SK-N-SH treated with all-trans-retinoic acid at 6 μM for 48 hours (cell line): Measurements from ENCODE around the gene MUC7.

Experiments
- ATAC-seq: fragments of 200-7000 bp; cut with Tn5 transposase; 3 replicates; pipeline ENCODE4 v1.9.1; 2020; ENCODE audit warnings: mild to moderate bottlenecking, moderate library complexity
- ARNTL ChIP-seq: fragments of 450-650 bp; formaldehyde crosslinking; IDR thresholded peaks from 2 replicates; pipeline ENCODE4 v1.5.0; 2020; ENCODE audit warnings: low read depth, mild to moderate bottlenecking, moderate library complexity, borderline replicate concordance
- BACH2 ChIP-seq: fragments of 250-450 bp; sonication (Bioruptor Pico); IDR thresholded peaks from 2 replicates; pipeline ENCODE4 v1.9.0; 2021; ENCODE audit warnings: mild to moderate bottlenecking, borderline replicate concordance
- CSDC2 ChIP-seq: fragments of 250-450 bp; sonication (Bioruptor Pico); IDR thresholded peaks from 2 replicates; pipeline ENCODE4 v1.5.0; 2020; ENCODE audit warnings: mild to moderate bottlenecking, moderate library complexity
- ESRRG ChIP-seq: fragments of 250-450 bp; sonication (Bioruptor Pico); IDR thresholded peaks from 2 replicates; pipeline ENCODE4 v1.6.1; 2021; ENCODE audit warnings: mild to moderate bottlenecking
- GLIS3 ChIP-seq: fragments of 250-450 bp; sonication (Bioruptor Pico); IDR thresholded peaks from 2 replicates; pipeline ENCODE4 v1.5.0; 2020; ENCODE audit warnings: mild to moderate bottlenecking, moderate library complexity
- ISL1 ChIP-seq: fragments of 250-450 bp; sonication (Bioruptor Pico); IDR thresholded peaks from 2 replicates; pipeline ENCODE4 v2.1.2; 2022; ENCODE audit warnings: mild to moderate bottlenecking, moderate library complexity
- OSR1 ChIP-seq: fragments of 250-450 bp; sonication (Bioruptor Pico); IDR thresholded peaks from 2 replicates; pipeline ENCODE4 v1.8.0; 2022; ENCODE audit warnings: moderate library complexity, mild to moderate bottlenecking, inconsistent platforms
- PPARA ChIP-seq: fragments of 250-450 bp; sonication (Bioruptor Pico); IDR thresholded peaks from 2 replicates; pipeline ENCODE4 v1.5.0; 2020; ENCODE audit warnings: mild to moderate bottlenecking, borderline replicate concordance
- RARB ChIP-seq: fragments of 250-450 bp; sonication (Bioruptor Pico); IDR thresholded peaks from 2 replicates; pipeline ENCODE4 v1.8.0; 2021; ENCODE audit warnings: mild to moderate bottlenecking, moderate library complexity
- TCF4 ChIP-seq: fragments of 250-450 bp; sonication (Bioruptor Pico); IDR thresholded peaks from 2 replicates; pipeline ENCODE4 v1.8.0; 2021; ENCODE audit warnings: mild to moderate bottlenecking, moderate library complexity, borderline replicate concordance
- TOX ChIP-seq: fragments of 250-450 bp; sonication (Bioruptor Pico); IDR thresholded peaks from 2 replicates; pipeline ENCODE4 v1.8.0; 2021; ENCODE audit warnings: mild to moderate bottlenecking, moderate library complexity, borderline replicate concordance
- ZC3H10 ChIP-seq: fragments of 250-450 bp; sonication (Bioruptor Pico); IDR thresholded peaks from 2 replicates; pipeline ENCODE4 v1.5.1; 2021; ENCODE audit warnings: mild to moderate bottlenecking, moderate library complexity
- ZFP3 ChIP-seq: fragments of 250-450 bp; sonication (Bioruptor Pico); IDR thresholded peaks from 2 replicates; pipeline ENCODE4 v1.5.0; 2020; ENCODE audit warnings: mild to moderate bottlenecking, moderate library complexity
- ZFP30 ChIP-seq: fragments of 450-650 bp; formaldehyde crosslinking; IDR thresholded peaks from 2 replicates; pipeline ENCODE4 v1.5.0; 2022; ENCODE audit warnings: mild to moderate bottlenecking, moderate library complexity
- ZNF565 ChIP-seq: fragments of 450-650 bp; formaldehyde crosslinking; conservative IDR thresholded peaks from 2 replicates; pipeline ENCODE4 v1.5.0; 2020; ENCODE audit warnings: low read depth, mild to moderate bottlenecking, moderate library complexity
- ZNF70 ChIP-seq: fragments of 450-650 bp; formaldehyde crosslinking; IDR thresholded peaks from 2 replicates; pipeline ENCODE4 v1.5.0; 2020; ENCODE audit warnings: mild to moderate bottlenecking, moderate library complexity
- ZNF8 ChIP-seq: fragments of 450-650 bp; formaldehyde crosslinking; IDR thresholded peaks from 2 replicates; pipeline ENCODE4 v1.5.0; 2020; ENCODE audit warnings: mild to moderate bottlenecking, moderate library complexity
- TF ChIP-seq, protein P1 (sequence below): fragments of 250-450 bp; sonication (Bioruptor Pico); IDR thresholded peaks from 2 replicates; pipeline ENCODE4 v1.5.1; 2020; ENCODE audit warnings: low read depth, mild to moderate bottlenecking, moderate library complexity
- TF ChIP-seq, protein P2 (sequence below): fragments of 250-450 bp; sonication (Bioruptor Pico); IDR thresholded peaks from 2 replicates; pipeline ENCODE4 v1.8.0; 2021; ENCODE audit warnings: low read depth, mild to moderate bottlenecking, moderate library complexity, borderline replicate concordance
- TF ChIP-seq, protein P3 (sequence below): fragments of 250-450 bp; sonication (Bioruptor Pico); IDR thresholded peaks from 2 replicates; pipeline ENCODE4 v1.8.0; 2020; ENCODE audit warnings: mild to moderate bottlenecking, moderate library complexity, borderline replicate concordance
- TF ChIP-seq, protein P4 (sequence below): fragments of 250-450 bp; sonication (Bioruptor Pico); IDR thresholded peaks from 2 replicates; pipeline ENCODE4 v1.5.1; 2021; ENCODE audit warnings: mild to moderate bottlenecking, moderate library complexity

The MUC7 gene

DNA sequence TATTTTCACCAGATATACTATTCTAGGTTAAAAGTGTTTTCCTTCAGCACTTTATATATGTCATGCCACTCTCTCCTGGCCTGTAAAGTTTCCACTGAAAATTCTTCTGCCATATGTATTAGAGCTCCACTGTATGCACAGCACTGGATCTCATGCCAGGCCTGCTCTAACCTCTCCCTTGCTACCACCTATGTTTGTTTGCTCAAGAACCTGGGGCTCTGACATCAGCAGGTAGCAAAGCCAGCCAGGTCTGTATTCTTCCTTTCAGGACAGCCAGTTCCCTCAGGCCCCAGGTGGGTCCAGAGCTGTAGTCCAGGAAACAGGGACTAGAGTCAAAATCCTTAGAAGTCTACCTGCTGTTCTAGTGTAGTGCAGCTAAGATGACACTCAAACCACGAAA is 19.1 kb upstream of the MUC7 start (continued):
- TF ChIP-seq, protein P1, sequence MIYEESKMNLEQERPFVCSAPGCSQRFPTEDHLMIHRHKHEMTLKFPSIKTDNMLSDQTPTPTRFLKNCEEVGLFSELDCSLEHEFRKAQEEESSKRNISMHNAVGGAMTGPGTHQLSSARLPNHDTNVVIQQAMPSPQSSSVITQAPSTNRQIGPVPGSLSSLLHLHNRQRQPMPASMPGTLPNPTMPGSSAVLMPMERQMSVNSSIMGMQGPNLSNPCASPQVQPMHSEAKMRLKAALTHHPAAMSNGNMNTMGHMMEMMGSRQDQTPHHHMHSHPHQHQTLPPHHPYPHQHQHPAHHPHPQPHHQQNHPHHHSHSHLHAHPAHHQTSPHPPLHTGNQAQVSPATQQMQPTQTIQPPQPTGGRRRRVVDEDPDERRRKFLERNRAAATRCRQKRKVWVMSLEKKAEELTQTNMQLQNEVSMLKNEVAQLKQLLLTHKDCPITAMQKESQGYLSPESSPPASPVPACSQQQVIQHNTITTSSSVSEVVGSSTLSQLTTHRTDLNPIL (CRISPR knock-in tag) = no peak
- no peak for TF ChIP-seq ISL1 (CRISPR knock-in tag)
- no peak for TF ChIP-seq ARNTL (CRISPR knock-in tag)
- no peak for TF ChIP-seq TOX (CRISPR knock-in tag)

- ATAC-seq = no peak
- TF ChIP-seq CSDC2 (CRISPR knock-in tag) = no peak
- no peak for TF ChIP-seq OSR1 (CRISPR knock-in tag)
- no peak for TF ChIP-seq GLIS3 (CRISPR knock-in tag)
- TF ChIP-seq, protein P2, sequence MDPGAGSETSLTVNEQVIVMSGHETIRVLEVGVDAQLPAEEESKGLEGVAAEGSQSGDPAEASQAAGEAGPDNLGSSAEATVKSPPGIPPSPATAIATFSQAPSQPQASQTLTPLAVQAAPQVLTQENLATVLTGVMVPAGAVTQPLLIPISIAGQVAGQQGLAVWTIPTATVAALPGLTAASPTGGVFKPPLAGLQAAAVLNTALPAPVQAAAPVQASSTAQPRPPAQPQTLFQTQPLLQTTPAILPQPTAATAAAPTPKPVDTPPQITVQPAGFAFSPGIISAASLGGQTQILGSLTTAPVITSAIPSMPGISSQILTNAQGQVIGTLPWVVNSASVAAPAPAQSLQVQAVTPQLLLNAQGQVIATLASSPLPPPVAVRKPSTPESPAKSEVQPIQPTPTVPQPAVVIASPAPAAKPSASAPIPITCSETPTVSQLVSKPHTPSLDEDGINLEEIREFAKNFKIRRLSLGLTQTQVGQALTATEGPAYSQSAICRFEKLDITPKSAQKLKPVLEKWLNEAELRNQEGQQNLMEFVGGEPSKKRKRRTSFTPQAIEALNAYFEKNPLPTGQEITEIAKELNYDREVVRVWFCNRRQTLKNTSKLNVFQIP (CRISPR knock-in tag) = no peak
- TF ChIP-seq RARB (CRISPR knock-in tag) = no peak
- TF ChIP-seq, protein P3, sequence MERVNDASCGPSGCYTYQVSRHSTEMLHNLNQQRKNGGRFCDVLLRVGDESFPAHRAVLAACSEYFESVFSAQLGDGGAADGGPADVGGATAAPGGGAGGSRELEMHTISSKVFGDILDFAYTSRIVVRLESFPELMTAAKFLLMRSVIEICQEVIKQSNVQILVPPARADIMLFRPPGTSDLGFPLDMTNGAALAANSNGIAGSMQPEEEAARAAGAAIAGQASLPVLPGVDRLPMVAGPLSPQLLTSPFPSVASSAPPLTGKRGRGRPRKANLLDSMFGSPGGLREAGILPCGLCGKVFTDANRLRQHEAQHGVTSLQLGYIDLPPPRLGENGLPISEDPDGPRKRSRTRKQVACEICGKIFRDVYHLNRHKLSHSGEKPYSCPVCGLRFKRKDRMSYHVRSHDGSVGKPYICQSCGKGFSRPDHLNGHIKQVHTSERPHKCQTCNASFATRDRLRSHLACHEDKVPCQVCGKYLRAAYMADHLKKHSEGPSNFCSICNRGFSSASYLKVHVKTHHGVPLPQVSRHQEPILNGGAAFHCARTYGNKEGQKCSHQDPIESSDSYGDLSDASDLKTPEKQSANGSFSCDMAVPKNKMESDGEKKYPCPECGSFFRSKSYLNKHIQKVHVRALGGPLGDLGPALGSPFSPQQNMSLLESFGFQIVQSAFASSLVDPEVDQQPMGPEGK (CRISPR knock-in tag) = no peak
- TF ChIP-seq ISL1 (CRISPR knock-in tag) = no peak
- no peak for TF ChIP-seq ZFP3 (CRISPR knock-in tag)
- no peak for TF ChIP-seq PPARA (CRISPR knock-in tag)
- no peak for TF ChIP-seq TCF4
- TF ChIP-seq, protein P1 (CRISPR knock-in tag) = no peak
- TF ChIP-seq BACH2 = no peak
Measured at GRCh38 chr4:70463335-70463734, 8.7 kb upstream of the MUC7 start.

GRCh38 chr4:70473679-70474078 is 1.7 kb downstream of the MUC7 start:
- TF ChIP-seq TCF4 (no peak), TOX (CRISPR knock-in tag) (no peak), ZNF70 (CRISPR knock-in tag) (no peak), ZNF8 (CRISPR knock-in tag) (no peak), RARB (CRISPR knock-in tag) (no peak), ZFP30 (CRISPR knock-in tag) (no peak), ZNF565 (CRISPR knock-in tag) (no peak), BACH2 (no peak), PPARA (CRISPR knock-in tag) (no peak), ZC3H10 (no peak), CSDC2 (CRISPR knock-in tag) (no peak), ESRRG (CRISPR knock-in tag) (no peak), GLIS3 (CRISPR knock-in tag) (no peak), OSR1 (CRISPR knock-in tag) (no peak)
- TF ChIP-seq, protein P4, sequence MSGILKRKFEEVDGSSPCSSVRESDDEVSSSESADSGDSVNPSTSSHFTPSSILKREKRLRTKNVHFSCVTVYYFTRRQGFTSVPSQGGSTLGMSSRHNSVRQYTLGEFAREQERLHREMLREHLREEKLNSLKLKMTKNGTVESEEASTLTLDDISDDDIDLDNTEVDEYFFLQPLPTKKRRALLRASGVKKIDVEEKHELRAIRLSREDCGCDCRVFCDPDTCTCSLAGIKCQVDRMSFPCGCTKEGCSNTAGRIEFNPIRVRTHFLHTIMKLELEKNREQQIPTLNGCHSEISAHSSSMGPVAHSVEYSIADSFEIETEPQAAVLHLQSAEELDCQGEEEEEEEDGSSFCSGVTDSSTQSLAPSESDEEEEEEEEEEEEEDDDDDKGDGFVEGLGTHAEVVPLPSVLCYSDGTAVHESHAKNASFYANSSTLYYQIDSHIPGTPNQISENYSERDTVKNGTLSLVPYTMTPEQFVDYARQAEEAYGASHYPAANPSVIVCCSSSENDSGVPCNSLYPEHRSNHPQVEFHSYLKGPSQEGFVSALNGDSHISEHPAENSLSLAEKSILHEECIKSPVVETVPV (CRISPR knock-in tag) = no peak
- TF ChIP-seq, protein P3 (CRISPR knock-in tag) = no peak
- TF ChIP-seq, protein P1 (CRISPR knock-in tag) = no peak
- TF ChIP-seq, all 23 proteins: peak for 0
- ATAC-seq = no peak
